SJSA1 (cell line): ENCODE data around the gene BOLA3. TPM values are rescaled to one million over a fixed set of nuclear protein-coding genes. Genes with fewer than 3 reads are reported as not detected.

Experiments
- DNase-seq, 2 experiments: peaks; one replicate each; pipeline ENCODE4 v3.0.0-alpha.2; 2015 to 2020; ENCODE audit warnings: low spot score in 2 of 2, low read depth in 1 of 2
- H3K27ac ChIP-seq: fragments of 250-450 bp; sonication (Bioruptor Pico); 2 replicates; pipeline ENCODE4 v1.5.1; 2020; ENCODE audit warnings: mild to moderate bottlenecking, moderate library complexity
- H3K27me3 ChIP-seq: fragments of 250-450 bp; sonication (Bioruptor Pico); replicated peaks from 2 replicates; pipeline ENCODE4 v1.5.1; 2020; ENCODE audit warnings: mild to moderate bottlenecking, moderate library complexity
- H3K36me3 ChIP-seq: fragments of 250-450 bp; sonication (Bioruptor Pico); 2 replicates; pipeline ENCODE4 v1.5.1; 2020; ENCODE audit warnings: mild to moderate bottlenecking
- H3K4me1 ChIP-seq: fragments of 250-450 bp; sonication (Bioruptor Pico); replicated peaks from 2 replicates; pipeline ENCODE4 v1.6.1; 2021; ENCODE audit warnings: mild to moderate bottlenecking
- H3K4me3 ChIP-seq: fragments of 250-450 bp; sonication (Bioruptor Pico); 2 replicates; pipeline ENCODE4 v1.5.1; 2020; ENCODE audit warnings: mild to moderate bottlenecking
- H3K9me3 ChIP-seq: fragments of 250-450 bp; sonication (Bioruptor Pico); replicated peaks from 2 replicates; pipeline ENCODE4 v1.5.1; 2020; ENCODE audit warnings: mild to moderate bottlenecking
- total RNA-seq: library from RNA; depleted of rRNA; stranded (reverse); fragments of >200 nt; shearing (Covaris generic); gene quantifications from 2 replicates; pipeline ENCODE4 v1.2.3, GENCODE V29; 2014

The BOLA3 gene
- total RNA-seq, 1 experiment from 2014 or later, result 179 TPM

- Histone ChIP-seq H3K36me3 (peaks cover 12% of the 10 kb centered on the region; the same call in 1 of the 2 replicates), H3K27me3 (no peaks in the 10 kb centered on the region; the same call in 1 of the 2 replicates), H3K4me1 (no peaks in the 10 kb centered on the region), H3K9me3 (no peaks in the 10 kb centered on the region), H3K27ac (no peak overlapping the region), H3K4me3 (no peak overlapping the region)
- DNase-seq, result no peak
Observed at GRCh38 chr2:74104839-74105238, 42.9 kb downstream of the BOLA3 start.

GRCh38 chr2:74103763-74104162 is 43.9 kb downstream of the BOLA3 start:
- no peak for DNase-seq
- Histone ChIP-seq H3K4me3 (no peak overlapping the region), H3K36me3 (peaks cover 17% of the 10 kb centered on the region; the same call in 1 of the 2 replicates), H3K9me3 (no peaks in the 10 kb centered on the region), H3K27me3 (no peaks in the 10 kb centered on the region; the same call in 1 of the 2 replicates), H3K27ac (no peak overlapping the region), H3K4me1 (no peaks in the 10 kb centered on the region)

GRCh38 chr2:74102516-74102915 is 45.2 kb downstream of the BOLA3 start:
- Histone ChIP-seq H3K36me3 (peaks cover 17% of the 10 kb centered on the region; the same call in 1 of the 2 replicates), H3K4me3 (no peak overlapping the region), H3K27ac (no peak overlapping the region), H3K27me3 (no peaks in the 10 kb centered on the region), H3K4me1 (no peaks in the 10 kb centered on the region), H3K9me3 (no peaks in the 10 kb centered on the region)
- no peak for DNase-seq

DNA sequence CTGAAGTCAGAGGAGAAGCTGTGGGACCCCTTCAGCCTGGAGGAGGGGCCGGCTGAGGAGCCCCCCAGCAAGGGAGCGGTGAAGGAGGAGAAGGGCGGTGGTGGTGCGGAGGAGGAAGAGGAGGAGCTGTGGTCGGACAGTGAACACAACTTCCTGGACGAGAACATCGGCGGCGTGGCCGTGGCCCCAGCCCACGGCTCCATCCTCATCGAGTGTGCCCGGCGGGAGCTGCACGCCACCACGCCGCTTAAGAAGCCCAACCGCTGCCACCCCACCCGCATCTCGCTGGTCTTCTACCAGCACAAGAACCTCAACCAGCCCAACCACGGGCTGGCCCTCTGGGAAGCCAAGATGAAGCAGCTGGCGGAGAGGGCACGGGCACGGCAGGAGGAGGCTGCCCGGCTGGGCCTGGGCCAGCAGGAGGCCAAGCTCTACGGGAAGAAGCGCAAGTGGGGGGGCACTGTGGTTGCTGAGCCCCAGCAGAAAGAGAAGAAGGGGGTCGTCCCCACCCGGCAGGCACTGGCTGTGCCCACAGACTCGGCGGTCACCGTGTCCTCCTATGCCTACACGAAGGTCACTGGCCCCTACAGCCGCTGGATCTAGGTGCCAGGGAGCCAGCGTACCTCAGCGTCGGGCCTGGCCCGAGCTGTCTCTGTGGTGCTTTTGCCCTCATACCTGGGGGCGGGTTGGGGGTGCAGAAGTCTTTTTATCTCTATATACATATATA is 46.0 kb downstream of the BOLA3 start:
- Histone ChIP-seq H3K9me3 (no peaks in the 10 kb centered on the region), H3K4me3 (no peak overlapping the region), H3K27ac (no peak overlapping the region), H3K36me3 (peaks cover 17% of the 10 kb centered on the region; the same call in 1 of the 2 replicates), H3K4me1 (no peaks in the 10 kb centered on the region), H3K27me3 (no peaks in the 10 kb centered on the region)
- DNase-seq, result no peak

DNA sequence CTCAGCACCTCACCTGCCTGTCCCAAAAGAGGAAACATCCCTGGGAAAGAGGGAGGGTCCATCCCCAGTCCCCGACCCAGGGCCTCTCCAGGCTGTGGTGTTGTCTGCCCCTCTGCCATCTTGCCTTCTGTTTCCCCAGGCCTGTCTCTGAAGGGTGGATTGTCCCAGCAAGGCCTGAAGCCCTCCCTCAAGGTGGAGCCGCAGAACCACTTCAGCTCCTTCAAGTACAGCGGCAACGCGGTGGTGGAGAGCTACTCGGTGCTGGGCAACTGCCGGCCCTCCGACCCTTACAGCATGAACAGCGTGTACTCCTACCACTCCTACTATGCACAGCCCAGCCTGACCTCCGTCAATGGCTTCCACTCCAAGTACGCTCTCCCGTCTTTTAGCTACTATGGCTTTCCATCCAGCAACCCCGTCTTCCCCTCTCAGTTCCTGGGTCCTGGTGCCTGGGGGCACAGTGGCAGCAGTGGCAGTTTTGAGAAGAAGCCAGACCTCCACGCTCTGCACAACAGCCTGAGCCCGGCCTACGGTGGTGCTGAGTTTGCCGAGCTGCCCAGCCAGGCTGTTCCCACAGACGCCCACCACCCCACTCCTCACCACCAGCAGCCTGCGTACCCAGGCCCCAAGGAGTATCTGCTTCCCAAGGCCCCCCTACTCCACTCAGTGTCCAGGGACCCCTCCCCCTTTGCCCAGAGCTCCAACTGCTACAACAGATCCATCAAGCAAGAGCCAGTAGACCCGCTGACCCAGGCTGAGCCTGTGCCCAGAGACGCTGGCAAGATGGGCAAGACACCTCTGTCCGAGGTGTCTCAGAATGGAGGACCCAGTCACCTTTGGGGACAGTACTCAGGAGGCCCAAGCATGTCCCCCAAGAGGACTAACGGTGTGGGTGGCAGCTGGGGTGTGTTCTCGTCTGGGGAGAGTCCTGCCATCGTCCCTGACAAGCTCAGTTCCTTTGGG is 47.2 kb downstream of the BOLA3 start:
- Histone ChIP-seq H3K9me3 (no peaks in the 10 kb centered on the region), H3K27me3 (no peaks in the 10 kb centered on the region), H3K4me3 (no peak overlapping the region), H3K4me1 (no peaks in the 10 kb centered on the region), H3K27ac (no peak overlapping the region), H3K36me3 (peaks cover 17% of the 10 kb centered on the region; the same call in 1 of the 2 replicates)
- DNase-seq, result no peak

- no peak for DNase-seq
- peaks cover 17% of the 10 kb centered on the region; the same call in 1 of the 2 replicates for H3K36me3 ChIP-seq
- no peaks in the 10 kb centered on the region for H3K4me1 ChIP-seq
- H3K4me3 ChIP-seq, result no peak overlapping the region
- no peaks in the 10 kb centered on the region for H3K9me3 ChIP-seq
- no peaks in the 10 kb centered on the region for H3K27me3 ChIP-seq
- no peak overlapping the region for H3K27ac ChIP-seq
Observed at GRCh38 chr2:74099835-74100234, 47.9 kb downstream of the BOLA3 start.

- Histone ChIP-seq H3K27me3 (no peaks in the 10 kb centered on the region), H3K36me3 (peaks cover 17% of the 10 kb centered on the region; the same call in 1 of the 2 replicates), H3K9me3 (no peaks in the 10 kb centered on the region), H3K4me1 (no peaks in the 10 kb centered on the region), H3K4me3 (no peak overlapping the region), H3K27ac (no peak overlapping the region)
- no peak for DNase-seq
Observed at GRCh38 chr2:74099271-74099670, 48.4 kb downstream of the BOLA3 start.

DNA sequence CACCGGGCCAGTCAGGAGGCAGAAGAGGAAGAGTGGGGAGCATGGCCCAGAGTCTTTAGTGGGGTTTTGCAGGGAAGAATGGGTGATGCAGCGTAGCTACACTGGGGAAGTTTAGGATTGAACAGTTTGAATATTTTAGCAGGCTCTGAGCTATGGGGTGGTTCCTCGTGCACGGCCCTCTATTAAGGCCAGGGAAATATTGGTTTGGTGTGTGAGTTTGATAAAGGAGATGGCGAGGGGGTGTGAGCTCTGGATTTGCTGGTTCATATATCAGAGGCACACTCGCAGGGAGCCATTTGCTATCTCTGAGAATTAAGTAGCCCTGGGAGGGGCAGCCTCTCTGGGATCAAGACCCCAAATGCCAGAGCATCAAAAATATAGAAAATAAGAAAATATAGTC is 50.1 kb downstream of the BOLA3 start:
- no peaks in the 10 kb centered on the region for H3K27me3 ChIP-seq
- H3K36me3 ChIP-seq, result peaks cover 20% of the 10 kb centered on the region
- no peaks in the 10 kb centered on the region for H3K9me3 ChIP-seq
- no peak for DNase-seq
- H3K27ac ChIP-seq, result no peak overlapping the region
- H3K4me3 ChIP-seq, result no peak overlapping the region
- H3K4me1 ChIP-seq, result no peaks in the 10 kb centered on the region

DNA sequence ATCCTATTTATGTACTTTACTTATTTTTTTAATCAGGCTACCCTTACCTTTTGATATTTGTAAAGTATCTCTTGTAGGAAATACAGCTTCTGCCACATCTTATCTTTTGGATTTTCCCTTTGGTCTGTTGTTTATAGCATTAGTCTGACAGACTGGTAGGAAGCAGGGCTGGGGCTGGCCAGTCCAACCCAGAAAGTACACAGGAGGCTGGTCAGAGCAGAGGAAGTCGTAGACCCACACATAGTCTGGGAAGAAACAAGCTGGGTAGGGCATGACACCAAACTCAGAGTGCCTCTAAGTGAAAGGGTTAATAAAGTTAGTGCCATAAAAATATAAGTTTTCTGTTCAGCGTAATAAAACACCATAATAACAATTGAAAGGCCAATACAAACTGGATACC is 51.7 kb downstream of the BOLA3 start:
- H3K36me3 ChIP-seq, result peaks cover 18% of the 10 kb centered on the region
- no peak overlapping the region for H3K4me3 ChIP-seq
- DNase-seq, result no peak
- no peaks in the 10 kb centered on the region for H3K9me3 ChIP-seq
- H3K27ac ChIP-seq, result no peak overlapping the region
- H3K4me1 ChIP-seq, result no peaks in the 10 kb centered on the region
- no peaks in the 10 kb centered on the region for H3K27me3 ChIP-seq

DNA sequence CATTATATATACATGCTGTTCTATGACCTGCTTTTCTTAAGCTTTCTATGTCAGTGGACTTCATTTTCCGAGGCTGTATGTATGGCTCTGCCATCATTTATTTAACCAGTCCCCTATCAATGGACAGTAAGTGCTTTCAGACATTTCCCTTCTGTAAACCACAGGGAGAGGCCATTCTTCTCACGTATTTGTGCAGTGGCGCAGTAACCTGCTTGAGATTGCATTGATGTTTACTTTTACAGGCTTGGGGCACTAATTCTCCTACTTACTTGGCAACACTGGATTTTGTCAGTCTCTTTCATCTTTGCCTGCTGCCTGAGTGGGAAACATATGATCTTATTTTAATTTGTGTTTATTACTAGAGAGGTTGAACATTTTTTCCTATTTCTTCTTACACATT is 52.1 kb downstream of the BOLA3 start:
- Histone ChIP-seq H3K4me1 (no peaks in the 10 kb centered on the region), H3K4me3 (no peak overlapping the region), H3K27me3 (no peaks in the 10 kb centered on the region), H3K36me3 (peaks cover 19% of the 10 kb centered on the region), H3K27ac (no peak overlapping the region), H3K9me3 (no peaks in the 10 kb centered on the region)
- no peak for DNase-seq

DNA sequence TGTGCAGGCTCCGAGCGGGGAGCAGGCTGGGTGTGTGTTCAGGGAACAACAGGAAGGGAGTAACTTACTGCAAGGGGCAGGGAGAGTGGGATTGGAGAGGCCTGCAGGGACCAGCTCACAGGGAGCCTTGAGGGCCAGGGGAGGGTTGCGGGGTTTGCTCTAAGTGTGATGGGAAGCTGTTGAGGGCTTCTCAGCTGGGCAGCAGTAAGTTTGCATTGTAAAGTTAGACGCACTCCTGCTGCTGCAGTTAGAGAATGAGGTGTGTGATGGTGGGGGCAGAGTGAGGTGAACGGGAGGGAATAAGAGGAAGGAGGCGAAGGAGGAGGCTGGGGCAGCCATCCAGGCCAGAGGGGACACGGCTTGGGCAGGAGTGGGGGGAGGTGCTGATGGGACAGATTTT is 53.4 kb downstream of the BOLA3 start:
- no peak for DNase-seq
- Histone ChIP-seq H3K27ac (no peak overlapping the region), H3K9me3 (no peaks in the 10 kb centered on the region), H3K27me3 (no peaks in the 10 kb centered on the region), H3K4me3 (no peak overlapping the region), H3K36me3 (peaks cover 12% of the 10 kb centered on the region), H3K4me1 (no peaks in the 10 kb centered on the region)

DNA sequence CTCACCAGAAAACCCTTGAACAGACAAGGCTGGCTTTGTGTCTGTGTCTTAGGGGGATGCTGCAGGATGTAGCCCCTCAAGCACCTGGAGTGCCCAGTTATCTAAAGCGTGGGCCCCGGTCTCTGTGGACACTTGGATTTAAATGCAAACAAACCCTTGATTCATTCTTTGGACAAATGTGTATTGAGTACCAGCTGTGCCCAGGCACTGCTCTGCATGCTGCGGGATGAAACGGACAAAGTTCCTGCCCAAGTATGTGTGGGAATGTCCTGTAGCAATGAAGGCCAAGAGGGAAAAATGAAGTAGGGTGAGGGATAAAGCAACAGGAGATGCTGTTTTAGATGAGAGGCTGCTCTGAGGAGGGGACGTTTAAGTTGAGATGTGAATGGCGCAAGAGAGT is 53.9 kb downstream of the BOLA3 start:
- Histone ChIP-seq H3K27me3 (no peaks in the 10 kb centered on the region), H3K27ac (no peak overlapping the region), H3K4me3 (no peak overlapping the region), H3K36me3 (peaks cover 12% of the 10 kb centered on the region), H3K4me1 (no peaks in the 10 kb centered on the region), H3K9me3 (no peaks in the 10 kb centered on the region)
- DNase-seq, result no peak

- Histone ChIP-seq H3K9me3 (no peaks in the 10 kb centered on the region), H3K36me3 (peaks cover 12% of the 10 kb centered on the region)
- no peak for DNase-seq
Observed at GRCh38 chr2:74093426-74093825, 54.3 kb downstream of the BOLA3 start.

GRCh38 chr2:74092275-74092674 is 55.4 kb downstream of the BOLA3 start:
- no peak for DNase-seq
- H3K27ac ChIP-seq, result no peak overlapping the region
- H3K36me3 ChIP-seq, result peaks cover 12% of the 10 kb centered on the region
- H3K9me3 ChIP-seq, result no peaks in the 10 kb centered on the region
- no peak overlapping the region for H3K4me3 ChIP-seq
- no peaks in the 10 kb centered on the region for H3K27me3 ChIP-seq
- H3K4me1 ChIP-seq, result no peaks in the 10 kb centered on the region

More at GRCh38 chr2:74093426-74093825, 54.3 kb downstream of the BOLA3 start:
- H3K4me1 ChIP-seq, result no peaks in the 10 kb centered on the region
- no peak overlapping the region for H3K4me3 ChIP-seq
- H3K27me3 ChIP-seq, result no peaks in the 10 kb centered on the region
- no peak overlapping the region for H3K27ac ChIP-seq
